Gastroesophageal sphincter (tissue), 4 donors: Measurements from ENCODE around the gene SLC39A6. TPM values are rescaled to one million over a fixed set of nuclear protein-coding genes. Genes with fewer than 3 reads are reported as not detected.

Experiments
- ATAC-seq: fragments of 150-250 bp; one replicate; pipeline ENCODE4 v1.9.1; 2016; ENCODE audit warnings: mild to moderate bottlenecking, moderate library complexity
- H3K27ac ChIP-seq, 4 donors: fragments of 200-600 bp; sonication (generic) in 3 of 4; 1 replicate in 3 of 4; 2 replicates in 1 of 4; pipeline ENCODE4 v1.5.1; 2016 to 2019
- H3K27me3 ChIP-seq: fragments of 200-600 bp; sonication (generic); one replicate; pipeline ENCODE4 v1.5.1; 2019
- H3K36me3 ChIP-seq, 2 donors: fragments of 200-600 bp; sonication (generic); one replicate each; pipeline ENCODE4 v1.5.1; 2019; ENCODE audit warnings: control low read depth in 1 of 2
- H3K4me1 ChIP-seq, 3 donors: fragments of 200-600 bp; sonication (generic); 1 replicate in 2 of 3; 2 replicates in 1 of 3; pipeline ENCODE4 v1.5.1; 2016 to 2019; ENCODE audit warnings: control low read depth in 2 of 3
- H3K4me3 ChIP-seq, 2 donors: fragments of 200-600 bp; sonication (generic); one replicate each; pipeline ENCODE4 v1.5.1; 2019; ENCODE audit warnings: mild to moderate bottlenecking in 1 of 2, moderate library complexity in 1 of 2
- H3K9me3 ChIP-seq, 3 donors: fragments of 200-600 bp; sonication (generic); one replicate each; pipeline ENCODE4 v1.5.1; 2017 to 2019; ENCODE audit warnings: control low read depth in 2 of 3
- EP300 ChIP-seq: sonication (generic); formaldehyde crosslinking; IDR thresholded peaks from one replicate; pipeline ENCODE4 v1.6.1; 2017; ENCODE audit warnings: antibody characterized with exemption, mild to moderate bottlenecking
- POLR2A ChIP-seq, 2 donors: fragments of 450-650 bp; IDR thresholded peaks; one replicate each; pipeline ENCODE4 v1.6.1; 2017; ENCODE audit warnings: antibody characterized with exemption in 2 of 2, mild to moderate bottlenecking in 2 of 2, moderate library complexity in 1 of 2
- POLR2AphosphoS5 ChIP-seq: sonication (generic); formaldehyde crosslinking; IDR thresholded peaks from one replicate; pipeline ENCODE4 v1.6.1; 2017; ENCODE audit warnings: antibody characterized with exemption
- WGBS, 2 donors: methylation state at CpG; one replicate each; pipeline ENCODE4 v1.1.5; 2018; ENCODE audit warnings: low coverage in 1 of 2; 5-methylcytosine and 5-hydroxymethylcytosine counted together
- total RNA-seq, 4 donors: library from RNA; depleted of rRNA; stranded (reverse); fragments of >200 nt; gene quantifications; one replicate each; pipeline ENCODE4 v1.1.0, GENCODE V29; 2016
- TF ChIP-seq, protein P1 (sequence below), 4 experiments: fragments of 200-600 bp in 2 of 4; fragments of 450-650 bp in 2 of 4; sonication (generic) in 1 of 4; IDR thresholded peaks; one replicate each; pipeline ENCODE4 v1.5.1; 2017 to 2019; ENCODE audit warnings: antibody characterized with exemption in 4 of 4, mild to moderate bottlenecking in 2 of 4, moderate library complexity in 2 of 4

Gene SLC39A6
- total RNA-seq, 4 donors from 2014 or later = 24.1 to 49.2 (median 36.5) TPM

GRCh38 chr18:36058674-36059073, 70.5 kb downstream of the SLC39A6 start:
- Histone ChIP-seq H3K4me1 (peaks cover 0 to 11% (median 0%) of the 10 kb centered on the region in 3 donors), H3K4me3 (no peak overlapping the region), H3K36me3 (no peaks in the 10 kb centered on the region), H3K9me3 (no peaks in the 10 kb centered on the region), H3K27ac (no peak overlapping the region), H3K27me3 (no peaks in the 10 kb centered on the region)
- 83 to 88% methylated on average over 2 to 3 of the region's 3 CpGs for WGBS, 2 donors
- no peak for ATAC-seq
- TF ChIP-seq POLR2AphosphoS5 = no peak
- TF ChIP-seq, protein P1, sequence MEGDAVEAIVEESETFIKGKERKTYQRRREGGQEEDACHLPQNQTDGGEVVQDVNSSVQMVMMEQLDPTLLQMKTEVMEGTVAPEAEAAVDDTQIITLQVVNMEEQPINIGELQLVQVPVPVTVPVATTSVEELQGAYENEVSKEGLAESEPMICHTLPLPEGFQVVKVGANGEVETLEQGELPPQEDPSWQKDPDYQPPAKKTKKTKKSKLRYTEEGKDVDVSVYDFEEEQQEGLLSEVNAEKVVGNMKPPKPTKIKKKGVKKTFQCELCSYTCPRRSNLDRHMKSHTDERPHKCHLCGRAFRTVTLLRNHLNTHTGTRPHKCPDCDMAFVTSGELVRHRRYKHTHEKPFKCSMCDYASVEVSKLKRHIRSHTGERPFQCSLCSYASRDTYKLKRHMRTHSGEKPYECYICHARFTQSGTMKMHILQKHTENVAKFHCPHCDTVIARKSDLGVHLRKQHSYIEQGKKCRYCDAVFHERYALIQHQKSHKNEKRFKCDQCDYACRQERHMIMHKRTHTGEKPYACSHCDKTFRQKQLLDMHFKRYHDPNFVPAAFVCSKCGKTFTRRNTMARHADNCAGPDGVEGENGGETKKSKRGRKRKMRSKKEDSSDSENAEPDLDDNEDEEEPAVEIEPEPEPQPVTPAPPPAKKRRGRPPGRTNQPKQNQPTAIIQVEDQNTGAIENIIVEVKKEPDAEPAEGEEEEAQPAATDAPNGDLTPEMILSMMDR (IDR thresholded peaks at IDR 0.05) = no peak
- no peak for TF ChIP-seq EP300
- TF ChIP-seq POLR2A (IDR thresholded peaks at IDR 0.05) = no peak

Other genes starting within 250 kb of the SLC39A6 start
- 100 to 1,000 TPM in 2 of 4 donors, 10 to 100 TPM in 2; 81.4 to 103 (median 92.4) TPM for gene RPRD1A, start 61.8 kb downstream of the SLC39A6 start, total RNA-seq
- gene ELP2, start 559 bp upstream of the SLC39A6 start, total RNA-seq = 10 to 100 TPM; 35.6 to 74.1 (median 65.1) TPM
- gene MOCOS, start 58.2 kb upstream of the SLC39A6 start, total RNA-seq = 1 to 10 TPM; 1.3 to 2.1 (median 1.7) TPM
- 10 to 100 TPM; 18.4 to 36.7 (median 30.4) TPM for gene FHOD3, start 168.4 kb upstream of the SLC39A6 start, total RNA-seq